Astrocyte of the spinal cord (primary cell): ENCODE results near the gene ARSB.

ENCODE experiments used
- DNase-seq: peaks from one replicate; pipeline ENCODE4 v3.0.0; 2011; ENCODE audit warnings: low read depth, low spot score
- H3K4me3 ChIP-seq: 2 replicates; pipeline ENCODE4 v1.5.1; 2011; ENCODE audit warnings: low read depth, mild to moderate bottlenecking, low read length, moderate library complexity
- CTCF ChIP-seq: IDR thresholded peaks from 2 replicates; pipeline ENCODE4 v1.5.1; 2012; ENCODE audit warnings: low read depth, mild to moderate bottlenecking, low read length, inconsistent platforms
- in situ Hi-C: cut with HindIII; loops from 2 replicates; pipeline ENCODE4 v1.10.0; 2017; ENCODE audit warnings: low sequenced_read_pairs

The ARSB gene

GRCh38 chr5:78985116-78985724, at the start of gene ARSB:
ARSB (minus strand) TSS chr5:78985310; CDS start chr5:78985248, 62 bp downstream.
- peak; percentile 58 for DNase-seq
- TF ChIP-seq CTCF, result no peak
- H3K4me3 ChIP-seq, result peak within 1 kb of the TSS; percentile 60
- in situ Hi-C loops, result no loop called here

- DNase-seq, result no peak
- no peak overlapping the region for H3K4me3 ChIP-seq
- no peak for TF ChIP-seq CTCF
- in situ Hi-C loops, result no loop called here
Observed at GRCh38 chr5:79032782-79033181, 47.7 kb upstream of the ARSB start.

GRCh38 chr5:79032031-79032695, 47.1 kb upstream of the ARSB start:
- TF ChIP-seq CTCF, result no peak
- H3K4me3 ChIP-seq, result no peak overlapping the region
- in situ Hi-C loops, result no loop called here
- no peak for DNase-seq

- no peak for TF ChIP-seq CTCF
- no peak overlapping the region for H3K4me3 ChIP-seq
- no peak for DNase-seq
- in situ Hi-C loops, result no loop called here
Observed at GRCh38 chr5:79031485-79031867, 46.4 kb upstream of the ARSB start.

- TF ChIP-seq CTCF, result no peak
- in situ Hi-C loops, result no loop called here
- DNase-seq, result no peak
- H3K4me3 ChIP-seq, result no peak overlapping the region
Observed at GRCh38 chr5:79030663-79031484, 45.8 kb upstream of the ARSB start.

- in situ Hi-C loops, result no loop called here
- peak; percentile 71 for DNase-seq
- TF ChIP-seq CTCF, result peak; percentile 89
- H3K4me3 ChIP-seq, result peak overlapping the region; percentile 41
Observed at GRCh38 chr5:79025054-79025472, 40.0 kb upstream of the ARSB start.
